HG02970 (cell line): Measurements from ENCODE around the gene TLR5.

Experiments
- ATAC-seq: cut with Tn5 transposase; IDR thresholded peaks from one replicate; pipeline ENCODE4 v1.9.1; 2021; ENCODE audit warnings: mild to moderate bottlenecking, moderate library complexity, moderate number of reproducible peaks; ENCODE audit not compliant: unreplicated experiment, low FRiP score

The TLR5 gene

DNA sequence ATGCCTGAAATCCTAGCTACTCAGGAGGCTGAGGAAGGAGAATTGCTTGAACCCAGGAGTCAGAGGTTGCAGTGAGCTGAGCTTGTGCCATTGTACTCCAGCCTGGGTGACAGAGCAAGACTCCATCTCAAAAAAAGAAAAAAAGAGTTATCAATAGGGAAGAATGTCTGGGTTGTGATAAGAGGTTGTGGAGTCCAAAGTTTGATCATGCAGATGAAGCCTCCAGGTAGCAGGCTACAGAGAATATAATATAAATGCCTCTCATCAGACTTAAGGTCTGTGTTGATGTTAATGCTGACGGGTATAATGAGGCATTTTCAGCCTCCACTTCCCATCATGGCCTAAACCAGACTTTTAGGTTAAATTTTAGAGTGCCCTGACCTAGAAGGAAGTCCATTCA is 24.6 kb downstream of the TLR5 start:
- no peak for ATAC-seq

DNA sequence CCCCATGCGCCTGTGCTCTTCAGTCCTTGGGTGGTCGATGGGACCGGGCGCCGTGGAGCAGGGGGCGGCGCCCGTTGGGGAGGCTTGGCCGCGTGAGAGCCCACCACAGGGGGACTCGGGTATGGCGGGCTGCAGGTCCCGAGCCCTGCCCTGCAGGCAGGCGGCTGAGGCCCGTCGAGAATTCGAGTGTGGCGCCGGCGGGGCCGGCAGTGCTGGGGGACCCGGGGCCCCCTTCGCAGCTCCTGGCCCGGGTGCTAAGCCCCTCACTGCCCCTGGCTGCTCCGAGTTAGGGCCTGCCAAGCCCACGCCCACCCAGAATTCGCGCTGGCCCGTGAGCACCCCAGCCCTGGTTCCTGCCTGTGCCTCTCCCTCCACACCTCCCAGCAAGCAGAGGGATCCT is 26.1 kb downstream of the TLR5 start:
- ATAC-seq, result no peak

DNA sequence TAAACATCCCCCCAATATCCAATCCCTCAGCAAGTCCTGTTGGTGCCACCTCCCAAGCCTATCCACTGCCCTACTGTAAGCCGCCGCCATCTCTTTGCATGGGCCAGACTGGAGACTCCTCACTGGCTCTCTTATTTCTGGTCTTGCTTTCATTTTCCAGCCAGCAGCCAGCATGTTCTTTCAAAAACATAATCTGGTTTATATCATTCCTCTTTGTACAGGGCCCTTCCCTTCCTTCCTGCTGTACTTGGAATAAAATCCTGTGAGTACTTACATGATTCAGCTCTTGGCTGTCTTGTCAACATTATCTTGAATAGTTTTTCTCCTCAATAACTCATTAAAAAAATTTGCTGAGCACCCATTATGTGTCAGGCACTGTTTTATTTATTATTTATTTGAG is 28.2 kb downstream of the TLR5 start:
- no peak for ATAC-seq

DNA sequence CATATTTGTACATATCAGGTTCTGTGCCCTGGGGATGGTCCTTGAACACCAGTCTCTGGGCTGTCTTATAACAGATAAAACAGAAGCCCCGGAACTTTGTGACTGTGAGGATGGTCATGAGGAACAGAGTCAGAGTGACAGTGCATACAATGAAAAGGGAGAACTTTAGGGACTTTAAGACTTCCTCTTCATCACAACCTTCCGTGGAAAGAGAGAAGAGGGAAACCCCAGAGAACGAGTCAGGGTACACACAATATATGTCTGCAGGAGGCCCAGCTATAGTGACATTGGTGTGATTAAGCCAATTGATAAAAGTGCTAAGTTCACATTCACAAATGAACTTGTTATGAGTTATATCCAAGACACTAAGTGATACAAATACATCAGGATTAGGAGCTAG is 32.1 kb downstream of the TLR5 start:
- no peak for ATAC-seq

DNA sequence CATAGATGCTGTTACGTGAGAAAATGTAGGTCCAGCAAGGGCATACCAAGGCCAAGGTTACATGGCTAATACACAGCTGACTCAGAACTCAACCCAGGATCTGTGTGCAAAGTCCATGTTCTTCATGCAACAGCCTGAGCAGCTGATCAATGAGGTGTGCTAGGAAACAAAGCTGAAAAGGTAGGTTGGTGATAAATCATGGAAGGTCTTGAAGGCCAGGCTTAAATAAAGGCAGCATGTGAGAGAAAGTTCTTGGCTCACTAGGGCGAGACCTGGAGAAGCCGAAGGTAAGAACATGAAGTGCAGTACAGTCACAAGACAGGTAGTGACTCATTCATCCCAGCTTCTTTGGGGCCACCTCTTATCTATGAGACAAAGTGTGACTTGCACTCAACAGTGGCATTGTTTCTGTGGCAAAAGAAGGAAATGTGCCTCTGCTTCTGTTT is 33.4 kb downstream of the TLR5 start:
- no peak for ATAC-seq

DNA sequence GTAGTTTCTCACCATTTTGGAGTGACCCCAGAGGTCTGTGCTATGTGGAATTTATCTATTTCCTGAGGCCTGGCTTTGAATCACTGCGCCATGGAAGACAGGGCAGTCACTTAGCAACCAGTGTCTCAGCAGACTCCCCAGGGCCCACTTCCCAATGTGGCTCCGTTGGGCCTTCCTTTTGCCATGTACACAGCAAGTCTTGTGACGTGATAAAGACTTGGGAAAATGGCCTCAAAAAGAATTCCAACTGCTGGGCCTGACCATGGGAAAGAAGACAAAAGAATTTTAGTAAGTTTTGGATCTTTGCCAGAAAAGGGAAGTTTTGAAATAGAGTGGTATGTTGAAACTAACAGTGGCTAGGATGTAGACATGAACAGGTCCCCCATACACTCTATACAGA is 36.2 kb downstream of the TLR5 start:
- no peak for ATAC-seq

DNA sequence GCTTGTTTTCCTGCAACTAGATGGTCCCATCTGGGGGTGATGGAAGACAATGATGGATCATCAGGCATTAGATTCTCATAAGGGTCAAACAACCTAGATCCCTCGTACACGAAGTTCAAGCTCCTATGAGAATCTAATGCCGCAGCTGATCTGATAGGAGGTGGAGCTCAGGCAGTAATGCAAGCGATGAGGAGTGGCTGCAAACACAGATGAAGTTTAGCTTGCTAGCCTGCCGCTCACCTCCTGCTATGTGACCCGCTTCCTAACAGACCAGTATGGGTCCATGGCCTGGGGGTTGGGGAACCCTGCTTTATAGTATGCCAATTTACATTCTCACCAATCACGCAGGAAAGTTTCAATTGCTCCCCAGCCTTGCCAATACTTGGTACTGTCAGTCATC is 37.5 kb downstream of the TLR5 start:
- ATAC-seq, result no peak

DNA sequence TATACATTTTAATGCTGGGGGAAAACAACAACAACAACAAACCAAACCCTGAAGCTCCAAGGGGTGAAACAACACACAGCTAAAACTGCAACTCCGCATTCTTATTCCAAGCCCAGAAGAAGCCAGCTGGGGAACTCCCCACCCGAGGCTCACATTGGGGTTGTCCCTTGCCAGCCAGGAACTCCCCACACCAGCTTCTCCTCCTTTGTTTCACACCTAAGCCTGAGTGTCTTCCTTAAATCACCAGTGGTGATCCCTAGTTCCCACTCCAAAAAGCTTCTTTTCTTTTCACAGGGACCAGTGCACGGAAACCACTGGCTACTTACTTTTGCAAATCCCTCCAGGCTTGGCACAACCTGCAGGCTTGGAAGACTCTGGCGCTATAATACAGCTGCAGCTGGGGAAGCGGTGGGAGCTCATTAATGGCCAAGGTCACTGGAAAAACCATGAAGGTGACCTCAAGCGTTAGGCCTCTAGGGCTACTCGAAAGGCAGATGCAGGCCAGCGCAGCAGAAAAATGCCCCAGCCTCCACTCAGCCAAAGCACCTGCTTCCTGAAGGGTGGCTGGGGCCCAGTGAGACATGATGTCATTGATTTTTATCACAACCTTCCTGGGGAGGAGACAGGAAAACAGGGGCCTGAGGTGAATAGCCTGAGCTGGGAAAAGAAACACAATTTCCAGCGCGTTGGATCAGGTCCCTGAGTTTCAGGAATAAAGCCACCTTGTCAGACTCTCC is 40.1 kb downstream of the TLR5 start:
- ATAC-seq, result no peak

DNA sequence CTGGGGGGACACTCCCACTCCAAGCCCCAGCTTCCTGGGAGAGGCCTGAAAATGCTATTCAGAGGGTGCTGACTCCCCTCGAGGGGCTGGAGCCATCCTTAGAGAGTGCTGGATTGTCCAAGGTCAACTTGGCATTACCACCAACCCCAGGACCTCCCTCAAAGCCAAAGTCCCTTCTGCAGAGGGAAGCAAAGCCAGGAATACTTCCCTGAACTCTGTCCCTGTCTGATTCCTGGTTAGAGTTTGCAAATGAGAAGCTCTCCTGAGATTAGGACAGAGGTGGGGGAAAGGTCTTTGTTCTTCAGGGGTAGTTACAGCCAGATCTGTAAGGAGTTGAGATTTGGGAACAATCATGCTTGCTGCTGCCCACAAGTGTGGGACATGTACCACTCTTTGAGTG is 45.3 kb downstream of the TLR5 start:
- no peak for ATAC-seq

DNA sequence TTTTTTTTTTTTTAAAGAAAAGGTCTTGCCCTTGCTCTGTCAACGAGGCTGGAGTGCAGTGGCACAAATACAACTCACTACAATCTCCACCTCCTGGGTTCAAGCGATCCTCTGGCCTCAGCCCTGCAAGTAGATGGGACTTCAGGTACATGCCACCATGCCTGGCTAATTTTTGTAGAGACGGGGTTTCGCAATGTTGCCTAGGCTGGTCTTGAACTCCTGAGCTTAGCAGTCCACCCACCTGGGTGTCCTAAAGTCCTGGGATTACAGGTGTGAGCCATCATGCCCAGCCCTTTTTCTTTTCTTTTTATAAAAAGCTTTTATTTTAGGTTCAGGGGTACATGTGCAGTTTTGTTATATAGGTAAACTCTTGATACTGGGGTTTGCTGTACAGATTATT is 47.2 kb downstream of the TLR5 start:
- no peak for ATAC-seq

DNA sequence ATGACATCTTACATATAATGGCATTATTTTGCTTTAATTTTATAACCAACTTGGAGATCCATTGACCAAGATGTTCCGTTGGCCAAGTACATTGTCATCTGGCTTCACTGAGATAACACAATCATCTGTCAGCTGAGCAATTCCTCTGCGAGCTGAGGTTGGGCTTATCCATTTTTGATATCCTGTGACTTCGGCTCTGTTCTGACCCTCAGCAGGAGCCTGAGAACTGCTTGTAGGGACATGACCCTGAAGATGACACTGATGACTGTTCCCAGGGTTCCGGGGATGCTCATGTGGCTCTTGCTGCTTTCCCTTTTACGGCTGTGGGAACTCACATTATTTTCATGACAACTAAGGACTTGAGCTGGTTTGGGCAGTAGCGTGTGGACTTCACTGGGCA is 51.2 kb downstream of the TLR5 start:
- ATAC-seq, result no peak

DNA sequence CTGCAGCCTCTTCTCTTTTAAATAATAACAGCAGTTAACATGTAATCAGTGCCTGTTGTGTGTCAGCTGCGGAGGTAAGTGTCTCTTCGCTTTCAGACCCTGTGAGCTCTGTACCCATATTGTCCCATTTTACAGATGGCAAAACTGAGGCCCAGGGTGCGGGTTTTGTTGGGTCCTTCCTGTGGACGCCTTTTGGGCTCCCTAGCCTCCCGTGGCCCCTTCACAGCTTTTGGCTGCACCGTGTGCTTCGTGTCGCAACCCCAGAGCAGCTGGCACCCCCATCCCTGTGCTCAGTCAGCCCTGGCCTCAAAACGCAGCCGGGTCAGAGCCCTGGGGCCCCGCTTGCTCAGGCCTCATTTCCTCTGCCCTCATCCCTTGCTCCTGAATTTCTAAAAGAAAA is 53.8 kb downstream of the TLR5 start:
- no peak for ATAC-seq

DNA sequence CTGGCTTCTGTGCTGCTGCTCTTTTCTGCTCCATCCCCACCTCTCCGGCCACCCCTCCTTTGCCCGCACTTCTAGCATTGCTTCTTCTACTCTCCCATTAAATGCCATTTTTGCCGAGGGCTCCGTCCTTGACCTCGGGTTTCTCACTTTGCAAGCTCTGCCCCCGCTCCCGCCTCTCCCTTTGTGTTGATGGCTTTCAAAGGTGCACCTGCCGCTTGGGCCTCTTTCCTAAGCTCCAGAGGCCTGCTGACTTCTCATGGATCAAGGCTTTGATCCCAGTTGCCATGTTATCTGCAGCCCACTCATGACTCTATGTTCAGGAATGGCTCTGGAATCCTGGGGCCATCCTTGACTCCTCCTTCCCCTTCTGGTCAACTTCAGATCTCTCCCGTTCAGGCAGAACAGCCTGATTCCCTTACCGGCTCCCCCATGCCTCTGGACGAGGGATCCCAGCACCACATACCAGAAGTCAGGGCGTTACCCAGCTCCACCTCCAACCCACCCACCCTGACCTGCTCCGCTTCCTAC is 54.3 kb downstream of the TLR5 start:
- no peak for ATAC-seq

DNA sequence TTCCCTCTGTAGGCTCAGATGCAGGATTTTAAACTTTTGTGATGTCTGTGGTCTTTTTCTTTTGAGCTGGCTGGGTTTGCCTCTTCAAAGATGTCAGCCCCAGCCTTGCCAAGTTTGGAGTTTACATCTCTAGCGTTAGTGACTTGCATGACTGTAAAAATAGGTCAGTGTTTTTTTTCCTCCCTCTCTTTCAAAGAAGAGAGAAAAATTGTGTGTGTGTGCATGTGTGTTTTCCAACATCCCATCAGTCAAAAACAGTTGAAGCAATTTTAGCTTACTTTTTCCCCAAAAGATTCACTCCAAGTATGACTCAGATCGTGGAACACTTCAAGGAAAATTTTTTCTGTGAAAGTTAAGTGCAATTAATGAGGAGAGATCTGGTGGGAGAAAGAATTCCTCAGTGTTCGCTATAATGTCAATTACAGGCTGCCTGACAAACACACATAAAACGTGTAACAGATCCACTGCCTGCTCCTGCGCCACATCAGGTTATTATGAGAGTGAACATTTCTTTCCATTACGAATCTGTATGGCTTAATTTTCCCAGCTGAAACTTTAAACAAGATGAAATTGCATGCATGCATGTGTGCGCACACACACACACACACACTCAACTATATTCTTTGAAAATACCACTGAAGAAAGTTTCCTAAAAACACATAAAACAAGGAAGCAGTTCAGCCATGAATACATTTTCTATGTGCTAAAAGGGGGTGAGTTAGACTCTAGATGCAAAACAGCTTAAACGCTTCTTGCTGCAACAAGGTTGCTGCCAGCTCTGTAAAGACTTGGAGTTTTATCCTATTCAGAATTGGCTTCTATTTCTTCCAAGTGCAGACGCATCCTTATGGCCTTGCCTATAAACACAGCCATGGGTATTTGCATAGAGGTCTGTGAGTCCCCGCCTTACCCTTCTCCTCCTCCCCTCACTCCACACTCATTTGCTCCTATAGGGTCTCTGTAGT is 55.5 kb downstream of the TLR5 start:
- no peak for ATAC-seq

DNA sequence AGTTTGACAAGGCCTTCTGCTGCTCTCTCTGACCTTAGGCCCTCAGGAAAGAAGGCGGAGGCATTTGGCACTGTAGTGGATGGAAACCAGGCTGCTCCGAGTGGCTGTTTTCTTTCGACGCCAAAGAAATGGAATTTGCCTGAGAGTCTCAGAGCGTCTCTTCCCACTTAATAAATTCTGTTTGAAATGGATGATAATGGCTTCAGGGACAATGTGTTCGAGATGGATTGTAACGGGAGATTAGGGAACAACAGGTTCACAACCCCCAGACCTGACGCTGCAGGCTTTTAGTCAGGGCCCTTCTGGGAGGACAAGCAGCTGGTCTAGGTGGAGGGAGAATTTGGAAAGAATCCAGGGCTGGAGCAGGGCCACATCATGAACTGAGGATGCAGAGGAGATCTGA is 58.6 kb downstream of the TLR5 start:
- no peak for ATAC-seq

DNA sequence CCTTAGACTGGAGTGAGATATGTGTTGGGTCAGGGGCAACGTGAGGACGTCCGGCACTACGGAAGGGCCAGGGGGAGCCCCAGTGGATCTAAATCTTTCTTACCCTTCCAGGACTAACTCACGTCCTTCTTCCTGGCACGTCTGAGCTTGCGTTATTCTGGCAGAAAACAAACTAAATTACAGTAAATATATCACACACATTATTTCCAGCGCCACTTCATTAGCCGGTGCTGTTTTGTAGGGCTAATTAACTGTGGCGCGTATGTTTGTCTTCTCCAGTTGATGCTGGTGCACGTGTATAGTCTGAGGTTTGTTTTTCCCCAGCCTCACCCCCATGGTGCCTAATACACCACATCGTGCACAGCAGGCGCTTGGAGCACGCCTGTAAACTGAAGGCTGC is 59.2 kb downstream of the TLR5 start:
- ATAC-seq, result no peak

DNA sequence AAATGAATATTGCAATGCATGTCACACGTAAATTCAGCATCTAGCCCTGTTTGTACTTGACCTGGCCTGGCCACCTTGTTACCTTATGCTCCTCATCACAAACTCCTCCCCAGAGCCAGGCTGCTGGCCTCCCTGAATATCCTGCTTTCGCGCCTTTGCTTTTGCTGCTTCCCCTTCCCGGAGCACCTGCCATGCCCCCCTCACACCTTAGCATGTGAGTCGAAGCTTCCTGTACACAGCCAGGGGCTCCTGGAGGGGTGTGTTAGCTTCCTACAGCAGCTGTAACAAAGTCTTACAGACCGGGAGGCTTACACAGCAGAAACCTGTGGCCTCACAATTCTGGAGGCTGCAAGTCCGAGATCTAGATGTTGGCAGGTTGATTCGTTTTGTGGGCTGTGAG is 60.1 kb downstream of the TLR5 start:
- ATAC-seq, result no peak

DNA sequence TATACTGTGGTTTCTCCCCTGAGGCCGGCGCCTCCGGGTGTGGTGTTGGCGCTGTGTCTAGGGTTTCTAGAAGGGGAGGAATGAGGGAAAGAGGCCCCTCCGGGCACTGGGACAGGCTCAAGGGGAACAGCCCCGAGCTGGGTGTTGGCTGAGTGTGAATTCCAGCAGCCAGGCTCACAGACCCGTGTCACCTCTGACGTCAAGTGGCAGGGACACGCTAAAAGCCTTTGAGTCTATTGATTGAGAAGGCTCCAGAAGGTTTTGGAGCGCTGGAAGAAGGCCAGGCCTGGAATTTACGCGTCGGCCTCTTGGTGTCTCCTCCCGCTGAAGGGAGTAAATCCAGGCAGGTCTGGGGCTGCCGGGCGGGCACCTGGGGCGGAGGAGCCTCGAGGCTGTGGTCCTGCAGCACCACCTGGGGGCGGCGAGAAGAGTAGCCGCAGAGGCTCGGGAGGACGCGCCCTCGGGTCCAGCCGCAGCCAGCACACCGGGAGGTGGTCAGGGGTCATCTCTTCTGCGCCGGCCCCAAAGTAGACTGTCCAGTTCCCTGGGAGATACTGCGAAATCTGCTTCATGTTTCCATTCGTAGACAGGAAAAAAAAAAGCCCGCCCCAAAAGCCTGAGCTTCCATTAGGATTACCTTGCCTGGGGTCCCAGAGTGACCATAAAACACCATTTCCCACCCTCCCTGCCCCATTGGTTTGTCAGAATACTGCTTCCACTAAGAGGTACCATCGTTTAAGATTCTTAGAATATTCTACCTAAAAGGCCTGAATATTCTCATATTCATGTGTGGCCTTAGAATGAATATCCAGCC is 61.7 kb downstream of the TLR5 start:
- ATAC-seq, result peak; percentile 85

DNA sequence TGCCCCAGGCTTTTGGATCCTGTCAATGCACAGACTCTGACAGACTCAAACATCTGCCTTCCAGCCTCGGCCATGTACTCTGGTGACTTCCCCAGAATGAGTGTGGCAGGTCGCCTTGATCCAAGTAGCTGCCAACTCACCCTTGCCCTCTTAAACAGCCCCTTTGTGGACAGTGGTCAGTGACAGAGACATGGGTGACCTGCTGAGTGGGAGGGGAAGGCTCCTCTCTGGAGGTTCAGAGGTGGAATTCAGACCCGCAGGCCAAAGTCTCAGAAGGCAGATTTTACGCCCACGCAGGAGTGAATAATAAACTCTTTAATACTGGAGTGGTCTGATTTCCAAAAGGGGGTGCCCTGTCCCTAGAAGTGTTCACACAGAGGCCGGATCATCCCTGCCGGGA is 63.5 kb downstream of the TLR5 start:
- no peak for ATAC-seq

DNA sequence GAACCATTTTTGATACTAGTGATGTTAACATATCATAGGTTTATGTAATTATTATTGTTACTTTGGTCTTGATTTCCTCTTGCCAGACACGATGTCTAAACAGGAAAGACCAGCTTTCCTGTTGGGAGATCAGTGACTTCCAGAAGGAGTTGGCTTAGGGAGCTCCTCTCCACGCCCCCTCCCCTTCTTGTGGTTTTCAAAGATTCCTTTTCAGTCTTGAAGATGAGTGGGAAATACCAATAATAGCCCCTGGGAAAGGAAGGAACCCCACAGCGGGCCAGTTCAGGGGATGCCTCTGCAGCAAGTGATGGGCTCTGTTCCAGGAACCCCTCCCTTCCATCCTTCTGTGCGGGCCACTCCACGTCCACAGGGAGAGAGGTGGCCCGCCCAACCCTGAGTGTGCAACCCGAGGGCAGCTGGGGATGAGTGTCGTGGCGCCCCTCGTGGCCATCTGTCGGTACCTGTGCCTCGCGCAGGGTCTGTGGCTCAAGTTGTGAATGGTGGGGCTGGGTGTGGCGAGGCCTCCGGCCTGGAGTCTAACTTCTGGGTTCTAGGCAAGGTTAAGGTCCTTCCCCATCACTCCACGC is 65.7 kb downstream of the TLR5 start:
- no peak for ATAC-seq
